ENCODE measurements around the gene IGSF6. TPM values are rescaled to one million over a fixed set of nuclear protein-coding genes. Genes with fewer than 3 reads are reported as not detected.
"Not testable (repeated sequence)": the region's sequence is repeated elsewhere in the genome, so short reads cannot be mapped to it uniquely, and the experiment has no call there.

The IGSF6 gene
- total RNA-seq, 1 experiment from 2014 or later = 0.36 TPM

DNA sequence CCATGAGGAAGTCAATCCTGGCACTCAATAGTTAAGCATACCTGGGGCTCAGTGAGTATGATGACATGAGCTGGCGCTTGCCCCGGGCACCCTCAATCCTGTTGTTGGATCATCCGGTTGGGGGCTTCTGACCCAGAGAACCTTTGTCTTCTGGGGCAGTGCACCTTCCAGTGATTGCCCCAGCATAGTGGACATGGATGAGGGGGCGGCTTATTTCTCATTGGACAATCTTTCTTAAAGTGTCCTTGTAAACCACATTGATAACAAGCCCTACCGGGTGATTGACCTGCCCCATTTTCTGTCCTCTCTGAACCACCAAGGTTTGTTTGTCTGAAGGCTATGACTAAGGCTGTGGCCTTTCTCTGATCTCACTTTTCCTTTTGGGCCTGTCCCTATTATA, 18.2 kb downstream of the IGSF6 start:
- Histone ChIP-seq H3K36me3 (ENCODE audit: low read depth, low read length) (peaks cover 7% of the 10 kb centered on the region), H3K27me3 (ENCODE audit: low read length) (no peaks in the 10 kb centered on the region), H3K27ac (ENCODE audit: low read length) (no peak overlapping the region), H3K4me3 (ENCODE audit: low read length) (no peak overlapping the region), H2AFZ (ENCODE audit: low read length) (no peak overlapping the region), H3F3A (ENCODE audit: low read length, unreplicated experiment) (peaks cover 8% of the 10 kb centered on the region), H3K9me3 (ENCODE audit: low read length) (no peaks in the 10 kb centered on the region), H3K9ac (ENCODE audit: low read length) (no peak overlapping the region), H3K79me2 (ENCODE audit: low read length) (no peaks in the 10 kb centered on the region; the same call in 1 of the 2 replicates), H3K4me2 (ENCODE audit: low read length) (peak overlapping the region; percentile 28; the same call in 1 of the 2 replicates), H4K20me1 (ENCODE audit: low read length) (no peaks in the 10 kb centered on the region), H3K4me1 (ENCODE audit: insufficient read depth, low read length) (peaks cover 37% of the 10 kb centered on the region), H3K9me2 (replicated peaks; ENCODE audit: low read length) (no peaks in the 10 kb centered on the region)
- TF ChIP-seq, protein P1, sequence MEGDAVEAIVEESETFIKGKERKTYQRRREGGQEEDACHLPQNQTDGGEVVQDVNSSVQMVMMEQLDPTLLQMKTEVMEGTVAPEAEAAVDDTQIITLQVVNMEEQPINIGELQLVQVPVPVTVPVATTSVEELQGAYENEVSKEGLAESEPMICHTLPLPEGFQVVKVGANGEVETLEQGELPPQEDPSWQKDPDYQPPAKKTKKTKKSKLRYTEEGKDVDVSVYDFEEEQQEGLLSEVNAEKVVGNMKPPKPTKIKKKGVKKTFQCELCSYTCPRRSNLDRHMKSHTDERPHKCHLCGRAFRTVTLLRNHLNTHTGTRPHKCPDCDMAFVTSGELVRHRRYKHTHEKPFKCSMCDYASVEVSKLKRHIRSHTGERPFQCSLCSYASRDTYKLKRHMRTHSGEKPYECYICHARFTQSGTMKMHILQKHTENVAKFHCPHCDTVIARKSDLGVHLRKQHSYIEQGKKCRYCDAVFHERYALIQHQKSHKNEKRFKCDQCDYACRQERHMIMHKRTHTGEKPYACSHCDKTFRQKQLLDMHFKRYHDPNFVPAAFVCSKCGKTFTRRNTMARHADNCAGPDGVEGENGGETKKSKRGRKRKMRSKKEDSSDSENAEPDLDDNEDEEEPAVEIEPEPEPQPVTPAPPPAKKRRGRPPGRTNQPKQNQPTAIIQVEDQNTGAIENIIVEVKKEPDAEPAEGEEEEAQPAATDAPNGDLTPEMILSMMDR (conservative IDR thresholded peaks at IDR 0.05; ENCODE audit: low read depth, low read length) = no peak
- TF ChIP-seq EZH2 (IDR thresholded peaks at IDR 0.05; ENCODE audit: low read length, unreplicated experiment) = no peak
- TF ChIP-seq EZH2phosphoT487 (IDR thresholded peaks at IDR 0.05; ENCODE audit: borderline replicate concordance, low read length) = no peak
- peak; percentile 47 for DNase-seq
- CTCF ChIA-PET = no interaction called here
- POLR2A ChIA-PET (ENCODE audit: unreplicated experiment) = no interaction called here
- intact Hi-C loops (cut with micrococcal nuclease) = no loop called here
- no peak for ATAC-seq
- BruUV-seq (replicated peaks) = no TSS peak

DNA sequence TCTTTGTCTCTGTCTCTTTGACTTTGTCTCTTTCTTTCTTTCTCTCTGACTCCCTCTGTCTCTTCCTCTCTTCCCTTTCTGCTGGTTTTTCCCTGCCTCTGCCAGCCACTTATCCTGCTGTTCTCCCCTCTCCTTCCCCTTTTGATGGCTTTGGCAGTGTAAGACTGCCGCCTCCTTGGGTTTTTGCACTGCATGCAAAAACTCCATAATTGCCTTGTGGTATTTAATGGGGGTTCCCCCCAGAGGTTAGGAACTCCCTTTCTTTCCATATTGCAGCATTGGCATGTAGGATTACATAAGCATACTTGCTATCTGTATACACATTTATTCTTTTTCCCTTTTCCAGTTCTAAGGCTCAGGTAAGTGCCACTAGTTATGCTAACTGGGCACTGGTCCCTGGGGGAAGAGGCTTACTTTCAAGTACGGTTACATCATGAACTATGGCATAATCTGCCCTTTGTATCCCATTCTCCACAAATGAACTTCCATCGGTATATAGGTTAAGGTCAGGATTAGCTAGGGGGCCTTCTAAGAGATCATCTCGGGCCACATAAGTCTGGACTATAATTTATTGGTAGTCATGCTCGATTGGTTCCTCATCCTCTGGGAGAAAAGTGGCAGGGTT, 20.3 kb downstream of the IGSF6 start:
- DNase-seq; H3K4me3 ChIP-seq (ENCODE audit: low read length); CTCF ChIA-PET; H3K27ac ChIP-seq (ENCODE audit: low read length); H3K27me3 ChIP-seq (ENCODE audit: low read length); H3K4me2 ChIP-seq (ENCODE audit: low read length); intact Hi-C loops (cut with micrococcal nuclease); H4K20me1 ChIP-seq (ENCODE audit: low read length); H3K9me3 ChIP-seq (ENCODE audit: low read length); H3K9me2 ChIP-seq (replicated peaks; ENCODE audit: low read length); ATAC-seq; H3K79me2 ChIP-seq (ENCODE audit: low read length); BruUV-seq (replicated peaks); POLR2A ChIA-PET (ENCODE audit: unreplicated experiment); H3K9ac ChIP-seq (ENCODE audit: low read length); H3F3A ChIP-seq (ENCODE audit: low read length, unreplicated experiment); H2AFZ ChIP-seq (ENCODE audit: low read length): not testable (repeated sequence)
- Histone ChIP-seq H3K36me3 (ENCODE audit: low read depth, low read length) (peaks cover 16% of the 10 kb centered on the region), H3K4me1 (ENCODE audit: insufficient read depth, low read length) (peaks cover 22% of the 10 kb centered on the region)

GRCh38 chr16:21631376-21631775, 21.0 kb downstream of the IGSF6 start:
- intact Hi-C loops (cut with micrococcal nuclease); POLR2A ChIA-PET (ENCODE audit: unreplicated experiment); CTCF ChIA-PET; H3K27ac ChIP-seq (ENCODE audit: low read length); DNase-seq; BruUV-seq (replicated peaks); H3K79me2 ChIP-seq (ENCODE audit: low read length); ATAC-seq; H3K9me3 ChIP-seq (ENCODE audit: low read length); H3K4me3 ChIP-seq (ENCODE audit: low read length); H3K27me3 ChIP-seq (ENCODE audit: low read length); H3K9ac ChIP-seq (ENCODE audit: low read length); H3K9me2 ChIP-seq (replicated peaks; ENCODE audit: low read length); H2AFZ ChIP-seq (ENCODE audit: low read length); H4K20me1 ChIP-seq (ENCODE audit: low read length); H3K4me2 ChIP-seq (ENCODE audit: low read length); H3F3A ChIP-seq (ENCODE audit: low read length, unreplicated experiment): not testable (repeated sequence)
- H3K36me3 ChIP-seq (ENCODE audit: low read depth, low read length) = peaks cover 19% of the 10 kb centered on the region
- H3K4me1 ChIP-seq (ENCODE audit: insufficient read depth, low read length) = peaks cover 28% of the 10 kb centered on the region

DNA sequence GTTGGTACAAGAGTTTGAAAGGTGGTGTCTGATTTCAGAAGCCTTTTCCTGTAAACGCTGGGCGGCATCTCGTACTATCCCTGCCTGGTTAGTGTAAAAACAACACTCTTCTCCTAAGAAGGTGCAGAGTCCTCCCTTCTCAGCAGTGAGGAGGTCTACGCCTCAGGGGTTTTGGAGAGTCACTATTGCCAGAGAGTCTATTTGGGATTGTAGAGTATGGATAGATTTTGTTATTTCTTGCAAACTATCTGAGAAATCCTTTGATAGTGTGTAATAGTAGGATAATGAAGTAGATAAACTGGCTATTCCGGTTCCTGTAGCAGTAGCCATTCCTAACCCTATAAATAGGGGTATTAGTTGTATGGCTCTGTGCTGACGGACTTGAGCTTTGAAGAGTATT, 21.5 kb downstream of the IGSF6 start:
- H3K27me3 ChIP-seq (ENCODE audit: low read length); H3K9me2 ChIP-seq (replicated peaks; ENCODE audit: low read length); H3K4me2 ChIP-seq (ENCODE audit: low read length); H3F3A ChIP-seq (ENCODE audit: low read length, unreplicated experiment); H2AFZ ChIP-seq (ENCODE audit: low read length); H3K79me2 ChIP-seq (ENCODE audit: low read length); H3K4me3 ChIP-seq (ENCODE audit: low read length); H3K9me3 ChIP-seq (ENCODE audit: low read length); intact Hi-C loops (cut with micrococcal nuclease); BruUV-seq (replicated peaks); H3K27ac ChIP-seq (ENCODE audit: low read length); H3K9ac ChIP-seq (ENCODE audit: low read length); H4K20me1 ChIP-seq (ENCODE audit: low read length); POLR2A ChIA-PET (ENCODE audit: unreplicated experiment); ATAC-seq: not testable (repeated sequence)
- CTCF ChIA-PET = interaction anchor here (0.6 kb wide), 1 partner anchor 352 kb away, joined by 3 read pairs; no protein-coding TSS in a partner anchor
- H3K36me3 ChIP-seq (ENCODE audit: low read depth, low read length) = peaks cover 22% of the 10 kb centered on the region
- peaks cover 34% of the 10 kb centered on the region for H3K4me1 ChIP-seq (ENCODE audit: insufficient read depth, low read length)
- DNase-seq = peak; percentile 31

GRCh38 chr16:21629616-21630539, 22.5 kb downstream of the IGSF6 start:
- H3K9me3 ChIP-seq (ENCODE audit: low read length); H3K9me2 ChIP-seq (replicated peaks; ENCODE audit: low read length); H4K20me1 ChIP-seq (ENCODE audit: low read length); H3K27me3 ChIP-seq (ENCODE audit: low read length); H3K9ac ChIP-seq (ENCODE audit: low read length); intact Hi-C loops (cut with micrococcal nuclease); H3K79me2 ChIP-seq (ENCODE audit: low read length); H2AFZ ChIP-seq (ENCODE audit: low read length); BruUV-seq (replicated peaks); H3K27ac ChIP-seq (ENCODE audit: low read length); CTCF ChIA-PET; H3K4me3 ChIP-seq (ENCODE audit: low read length); DNase-seq; ATAC-seq; H3K4me2 ChIP-seq (ENCODE audit: low read length); H3F3A ChIP-seq (ENCODE audit: low read length, unreplicated experiment): not testable (repeated sequence)
- peaks cover 28% of the 10 kb centered on the region for H3K36me3 ChIP-seq (ENCODE audit: low read depth, low read length)
- H3K4me1 ChIP-seq (ENCODE audit: insufficient read depth, low read length) = peaks cover 34% of the 10 kb centered on the region
- POLR2A ChIA-PET (ENCODE audit: unreplicated experiment) = interaction anchor here (0.6 kb wide), 1 partner anchor 379 kb away, joined by 12 read pairs; no protein-coding TSS in a partner anchor
